Astrocyte (in vitro differentiated cells and primary cell): Measurements from ENCODE around the gene COMT. TPM values are rescaled to one million over a fixed set of nuclear protein-coding genes. Genes with fewer than 3 reads are reported as not detected.
A peak's percentile ranks its signal among the peaks of the same experiment; 100 is the strongest.

Experiments
- DNase-seq: peaks from one replicate; pipeline ENCODE4 v3.0.0-alpha.2; 2010; ENCODE audit warnings: low read depth
- FAIRE-seq: peaks from 2 replicates; lab custom pipeline; 2011; peaks lifted over from hg19 to GRCh38; lab: Jason Lieb, UNC
- H2AFZ ChIP-seq: 2 replicates; pipeline ENCODE4 v1.6.0; 2012; ENCODE audit warnings: low read depth, low read length, inconsistent platforms
- H3K27ac ChIP-seq: 2 replicates; pipeline ENCODE4 v1.5.1; 2011; ENCODE audit warnings: low read depth, low read length, inconsistent platforms
- H3K27me3 ChIP-seq: 2 replicates; pipeline ENCODE4 v1.6.0; 2011; ENCODE audit warnings: low read length, inconsistent platforms; ENCODE audit not compliant: insufficient read depth
- H3K36me3 ChIP-seq: 2 replicates; pipeline ENCODE4 v1.5.1; 2011; ENCODE audit warnings: low read length, inconsistent platforms; ENCODE audit not compliant: insufficient read depth
- H3K4me1 ChIP-seq: 2 replicates; pipeline ENCODE4 v1.5.1; 2011; ENCODE audit warnings: low read length, inconsistent platforms; ENCODE audit not compliant: insufficient read depth
- H3K4me2 ChIP-seq: 2 replicates; pipeline ENCODE4 v1.6.0; 2012; ENCODE audit warnings: low read length, inconsistent platforms
- H3K4me3 ChIP-seq: 2 replicates; pipeline ENCODE4 v1.5.1; 2011; ENCODE audit warnings: low read depth, mild to moderate bottlenecking, low read length, inconsistent platforms; ENCODE audit not compliant: insufficient read depth
- H3K79me2 ChIP-seq: 2 replicates; pipeline ENCODE4 v1.6.0; 2012; ENCODE audit warnings: mild to moderate bottlenecking, low read length, inconsistent platforms; ENCODE audit not compliant: insufficient read depth
- H3K9ac ChIP-seq: 2 replicates; pipeline ENCODE4 v1.6.0; 2012; ENCODE audit warnings: mild to moderate bottlenecking, low read length, inconsistent platforms
- H3K9me3 ChIP-seq: 2 replicates; pipeline ENCODE4 v1.5.1; 2012; ENCODE audit warnings: low read depth, mild to moderate bottlenecking, low read length, inconsistent platforms; ENCODE audit not compliant: insufficient read depth
- H4K20me1 ChIP-seq: 2 replicates; pipeline ENCODE4 v1.6.0; 2012; ENCODE audit warnings: low read length, inconsistent platforms; ENCODE audit not compliant: insufficient read depth
- H3K27ac Mint-ChIP-seq: one replicate; pipeline ENCODE4 v1.8.0; 2021; ENCODE audit warnings: mild to moderate bottlenecking, mixed read lengths; ENCODE audit not compliant: unreplicated experiment
- H3K27me3 Mint-ChIP-seq: one replicate; pipeline ENCODE4 v1.8.0; 2021; ENCODE audit warnings: low read depth, mixed read lengths; ENCODE audit not compliant: unreplicated experiment
- H3K36me3 Mint-ChIP-seq: one replicate; pipeline ENCODE4 v1.8.0; 2021; ENCODE audit warnings: low read depth, mixed read lengths; ENCODE audit not compliant: unreplicated experiment
- H3K4me1 Mint-ChIP-seq: one replicate; pipeline ENCODE4 v1.8.0; 2021; ENCODE audit warnings: low read depth, mixed read lengths; ENCODE audit not compliant: unreplicated experiment
- H3K4me3 Mint-ChIP-seq: one replicate; pipeline ENCODE4 v1.8.0; 2021; ENCODE audit warnings: mild to moderate bottlenecking, moderate library complexity, mixed read lengths; ENCODE audit not compliant: unreplicated experiment
- H3K9me3 Mint-ChIP-seq: one replicate; pipeline ENCODE4 v1.8.0; 2021; ENCODE audit warnings: mild to moderate bottlenecking, mixed read lengths; ENCODE audit not compliant: unreplicated experiment
- EZH2 ChIP-seq: IDR thresholded peaks from 2 replicates; pipeline ENCODE4 v1.6.1; 2012; ENCODE audit warnings: mild to moderate bottlenecking, low read length, inconsistent platforms; ENCODE audit not compliant: insufficient read depth
- total RNA-seq: library from RNA; stranded (reverse); gene quantifications from 2 replicates; pipeline ENCODE4 v1.2.1, GENCODE V29; 2021
- TF ChIP-seq, protein P1 (sequence below): IDR thresholded peaks from 2 replicates; pipeline ENCODE4 v1.5.1; 2011; ENCODE audit warnings: low read depth, mild to moderate bottlenecking, inconsistent platforms, low read length, moderate library complexity; ENCODE audit not compliant: insufficient read depth

COMT gene
- total RNA-seq, 1 donor from 2014 or later = 116 TPM

DNA sequence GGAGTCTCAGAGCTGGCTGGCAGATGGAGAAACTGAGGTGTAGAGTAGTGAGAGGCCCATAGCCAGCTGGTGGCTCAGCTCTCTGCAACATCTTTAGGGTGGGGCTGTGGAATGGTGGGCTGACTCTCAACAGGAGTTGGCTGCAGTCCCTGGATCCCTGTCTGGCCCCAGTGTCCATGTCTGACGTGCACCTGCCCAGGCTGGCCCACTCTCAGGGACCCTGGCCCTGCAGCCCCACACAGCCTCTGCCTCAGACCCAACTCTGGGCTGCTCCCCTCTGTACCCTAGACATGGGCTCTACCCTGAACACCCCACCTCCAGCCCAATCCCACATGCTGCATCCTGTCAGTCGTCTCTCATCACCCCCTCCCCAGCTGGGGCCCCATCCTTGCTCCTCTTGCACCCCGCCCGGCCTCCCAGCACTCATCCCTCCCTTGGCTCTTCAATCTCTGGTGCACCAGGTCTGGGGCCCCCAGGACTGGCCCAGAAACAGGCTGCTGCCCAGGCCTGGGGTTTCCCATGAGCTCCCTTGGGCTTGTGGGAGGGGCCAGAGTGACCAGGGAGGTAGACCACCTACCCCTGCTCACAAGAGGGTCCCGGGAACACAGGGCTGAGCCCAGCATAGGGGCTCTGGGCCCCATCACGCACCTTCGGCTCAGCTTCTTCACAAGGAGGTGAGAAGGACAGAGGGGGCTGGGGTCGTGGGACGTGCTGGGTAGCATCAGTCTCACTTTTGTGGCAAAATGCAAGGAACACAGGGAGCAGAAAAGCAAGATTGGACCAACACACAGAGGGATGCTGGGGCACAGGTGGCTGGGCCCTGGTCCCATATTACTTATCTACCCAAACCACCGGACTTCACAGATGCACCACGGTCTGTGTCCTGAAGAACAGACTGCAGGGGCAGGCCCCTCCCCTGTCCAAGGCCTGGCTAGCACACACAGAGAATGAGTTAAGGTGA, 43.6 kb downstream of the COMT start:
- Histone ChIP-seq H3K27ac (no peak overlapping the region), H3K9ac (no peak overlapping the region), H4K20me1 (peaks cover 30% of the 10 kb centered on the region), H3K27me3 (no peaks in the 10 kb centered on the region), H3K4me1 (peaks cover 27% of the 10 kb centered on the region), H3K9me3 (no peaks in the 10 kb centered on the region), H3K4me2 (peak overlapping the region; percentile 97), H3K79me2 (peaks cover 21% of the 10 kb centered on the region), H3K36me3 (no peaks in the 10 kb centered on the region), H2AFZ (no peak overlapping the region), H3K4me3 (no peak overlapping the region)
- peaks cover 11% of the 10 kb centered on the region for H3K4me1 Mint-ChIP-seq
- FAIRE-seq (no peak), DNase-seq (no peak)
- H3K27ac Mint-ChIP-seq = no peak overlapping the region
- peaks cover 2% of the 10 kb centered on the region for H3K36me3 Mint-ChIP-seq
- H3K9me3 Mint-ChIP-seq = no peaks in the 10 kb centered on the region
- no peak for TF ChIP-seq EZH2
- TF ChIP-seq, protein P1, sequence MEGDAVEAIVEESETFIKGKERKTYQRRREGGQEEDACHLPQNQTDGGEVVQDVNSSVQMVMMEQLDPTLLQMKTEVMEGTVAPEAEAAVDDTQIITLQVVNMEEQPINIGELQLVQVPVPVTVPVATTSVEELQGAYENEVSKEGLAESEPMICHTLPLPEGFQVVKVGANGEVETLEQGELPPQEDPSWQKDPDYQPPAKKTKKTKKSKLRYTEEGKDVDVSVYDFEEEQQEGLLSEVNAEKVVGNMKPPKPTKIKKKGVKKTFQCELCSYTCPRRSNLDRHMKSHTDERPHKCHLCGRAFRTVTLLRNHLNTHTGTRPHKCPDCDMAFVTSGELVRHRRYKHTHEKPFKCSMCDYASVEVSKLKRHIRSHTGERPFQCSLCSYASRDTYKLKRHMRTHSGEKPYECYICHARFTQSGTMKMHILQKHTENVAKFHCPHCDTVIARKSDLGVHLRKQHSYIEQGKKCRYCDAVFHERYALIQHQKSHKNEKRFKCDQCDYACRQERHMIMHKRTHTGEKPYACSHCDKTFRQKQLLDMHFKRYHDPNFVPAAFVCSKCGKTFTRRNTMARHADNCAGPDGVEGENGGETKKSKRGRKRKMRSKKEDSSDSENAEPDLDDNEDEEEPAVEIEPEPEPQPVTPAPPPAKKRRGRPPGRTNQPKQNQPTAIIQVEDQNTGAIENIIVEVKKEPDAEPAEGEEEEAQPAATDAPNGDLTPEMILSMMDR = no peak
- H3K27me3 Mint-ChIP-seq = peaks cover 2% of the 10 kb centered on the region
- H3K4me3 Mint-ChIP-seq = peak overlapping the region; percentile 57

GRCh38 chr22:19986011-19986409, 44.4 kb downstream of the COMT start:
- Histone ChIP-seq H4K20me1 (peaks cover 30% of the 10 kb centered on the region), H3K27me3 (no peaks in the 10 kb centered on the region), H3K4me1 (peaks cover 27% of the 10 kb centered on the region), H3K4me3 (peak overlapping the region; percentile 65), H3K4me2 (peak overlapping the region; percentile 97), H3K27ac (no peak overlapping the region), H2AFZ (no peak overlapping the region), H3K9ac (peak overlapping the region; percentile 83), H3K9me3 (no peaks in the 10 kb centered on the region), H3K36me3 (no peaks in the 10 kb centered on the region), H3K79me2 (peaks cover 21% of the 10 kb centered on the region)
- Mint-ChIP-seq H3K4me3 (peak overlapping the region; percentile 83), H3K4me1 (peaks cover 11% of the 10 kb centered on the region), H3K27ac (no peak overlapping the region), H3K9me3 (no peaks in the 10 kb centered on the region), H3K36me3 (peaks cover 2% of the 10 kb centered on the region), H3K27me3 (peaks cover 2% of the 10 kb centered on the region)
- TF ChIP-seq, protein P1 = no peak
- TF ChIP-seq EZH2 = no peak
- DNase-seq = no peak
- no peak for FAIRE-seq
